IMR-90 (cell line): ENCODE results near the gene GPX1. TPM values are rescaled to one million over a fixed set of nuclear protein-coding genes. Genes with fewer than 3 reads are reported as not detected.

Source experiments
- ATAC-seq: fragments of 200-7000 bp; cut with Tn5 transposase; 2 replicates; pipeline ENCODE4 v1.9.1; 2020; ENCODE audit warnings: low read depth, mild to moderate bottlenecking, moderate library complexity
- BruUV-seq: library from RNA; stranded (reverse); fragments of 400-500 nt; replicated peaks from 2 replicates; lab custom pipeline; 2021; lab: Mats Ljungman, UMichigan
- CTCF ChIA-PET: fragments of 300-600 bp; formaldehyde crosslinking; extraction: SDS; loops from one replicate; lab custom pipeline; 2021; ENCODE audit warnings: antibody characterized with exemption; lab: Yijun Ruan, JAX
- POLR2A ChIA-PET: fragments of 300-600 bp; sonication (Branson Sonifier 250); formaldehyde crosslinking; loops from one replicate; lab custom pipeline; 2022; ENCODE audit warnings: antibody characterized with exemption; ENCODE audit not compliant: unreplicated experiment; lab: Charles Lee
- DNase-seq: peaks from one replicate; pipeline ENCODE4 v3.0.0; 2013
- H2AFZ ChIP-seq: replicated peaks from 2 replicates; pipeline ENCODE3; 2013; ENCODE audit warnings: low read length, mild to moderate bottlenecking; ENCODE audit not compliant: poor library complexity
- H2AK5ac ChIP-seq: 2 replicates; pipeline ENCODE4 v1.6.1; 2013; ENCODE audit warnings: low read depth, low read length, inconsistent platforms
- H2AK9ac ChIP-seq: replicated peaks from 2 replicates; pipeline ENCODE3; 2013; ENCODE audit warnings: mild to moderate bottlenecking, low read depth, low read length, moderate library complexity; ENCODE audit not compliant: poor library complexity
- H2BK120ac ChIP-seq: 2 replicates; pipeline ENCODE4 v1.6.1; 2013; ENCODE audit warnings: low read depth, low read length, inconsistent platforms
- H2BK15ac ChIP-seq: 3 replicates; pipeline ENCODE4 v1.6.1; 2013; ENCODE audit warnings: low read depth, low read length, inconsistent platforms
- H2BK20ac ChIP-seq: 2 replicates; pipeline ENCODE4 v1.6.1; 2013; ENCODE audit warnings: low read depth, mild to moderate bottlenecking, inconsistent platforms, low read length, moderate library complexity
- H2BK5ac ChIP-seq: 2 replicates; pipeline ENCODE4 v1.6.1; 2013; ENCODE audit warnings: mild to moderate bottlenecking, low read depth, low read length, inconsistent platforms; ENCODE audit not compliant: poor library complexity, severe bottlenecking
- H3K14ac ChIP-seq: replicated peaks from 2 replicates; pipeline ENCODE4 v1.6.1; 2013; ENCODE audit warnings: low read depth, low read length, inconsistent platforms
- H3K18ac ChIP-seq: 2 replicates; pipeline ENCODE4 v1.6.1; 2013; ENCODE audit warnings: low read depth, low read length, control low read depth
- H3K23ac ChIP-seq: 2 replicates; pipeline ENCODE4 v1.6.1; 2013; ENCODE audit warnings: low read depth, low read length, inconsistent platforms
- H3K27ac ChIP-seq: 2 replicates; pipeline ENCODE4 v1.5.1; 2013; ENCODE audit warnings: mild to moderate bottlenecking, control low read depth, low read length; ENCODE audit not compliant: insufficient read depth
- H3K27me3 ChIP-seq: 2 replicates; pipeline ENCODE4 v1.6.1; 2013; ENCODE audit warnings: low read length; ENCODE audit not compliant: control insufficient read depth, insufficient read depth
- H3K36me3 ChIP-seq: 2 replicates; pipeline ENCODE4 v1.6.1; 2013; ENCODE audit warnings: low read length, mixed read lengths; ENCODE audit not compliant: control insufficient read depth, insufficient read depth
- H3K4ac ChIP-seq: 2 replicates; pipeline ENCODE4 v1.6.1; 2013; ENCODE audit warnings: low read depth, low read length, inconsistent platforms
- H3K4me1 ChIP-seq: 2 replicates; pipeline ENCODE4 v1.6.1; 2013; ENCODE audit warnings: low read length, mixed read lengths; ENCODE audit not compliant: control insufficient read depth, insufficient read depth
- H3K4me2 ChIP-seq: 2 replicates; pipeline ENCODE4 v1.6.1; 2013; ENCODE audit warnings: low read depth, mild to moderate bottlenecking, control low read depth, low read length, moderate library complexity
- H3K4me3 ChIP-seq: 2 replicates; pipeline ENCODE4 v1.5.1; 2013; ENCODE audit warnings: low read depth, mild to moderate bottlenecking, control low read depth, low read length, moderate library complexity; ENCODE audit not compliant: insufficient read depth
- H3K56ac ChIP-seq: 2 replicates; pipeline ENCODE4 v1.6.1; 2013; ENCODE audit warnings: low read length, inconsistent platforms; ENCODE audit not compliant: insufficient read depth; ENCODE audit errors: extremely low read depth
- H3K79me1 ChIP-seq, 2 experiments: 2 replicates each; pipeline ENCODE4 v1.6.1; 2013; ENCODE audit warnings: low read length in 2 of 2, inconsistent platforms in 1 of 2, low read depth in 1 of 2
- H3K9ac ChIP-seq: 2 replicates; pipeline ENCODE4 v1.6.1; 2013; ENCODE audit warnings: low read depth, low read length, control low read depth
- H3K9me1 ChIP-seq: 2 replicates; pipeline ENCODE4 v1.6.1; 2013; ENCODE audit warnings: low read length, inconsistent platforms; ENCODE audit not compliant: insufficient read depth
- H3K9me3 ChIP-seq: 2 replicates; pipeline ENCODE4 v1.6.1; 2013; ENCODE audit warnings: low read length; ENCODE audit not compliant: control insufficient read depth, insufficient read depth
- H4K20me1 ChIP-seq: 2 replicates; pipeline ENCODE4 v1.6.1; 2013; ENCODE audit warnings: low read length, inconsistent platforms; ENCODE audit not compliant: insufficient read depth
- H4K5ac ChIP-seq: 2 replicates; pipeline ENCODE4 v1.6.1; 2013; ENCODE audit warnings: mild to moderate bottlenecking, low read depth, low read length, control low read depth
- H4K8ac ChIP-seq, 2 experiments: 2 replicates each; pipeline ENCODE4 v1.6.1; 2013; ENCODE audit warnings: low read depth in 2 of 2, low read length in 2 of 2, control low read depth in 1 of 2, inconsistent platforms in 1 of 2
- H4K91ac ChIP-seq: 2 replicates; pipeline ENCODE4 v1.6.1; 2013; ENCODE audit warnings: low read depth, low read length, inconsistent platforms; ENCODE audit not compliant: insufficient read depth
- BHLHE40 ChIP-seq: fragments of 150-350 bp; IDR thresholded peaks from 2 replicates; pipeline ENCODE4 v1.6.1; 2016; ENCODE audit warnings: mild to moderate bottlenecking, low read depth, low read length
- CEBPB ChIP-seq: IDR thresholded peaks from 2 replicates; pipeline ENCODE4 v1.6.1; 2012; ENCODE audit warnings: low read depth, low read length, improper control_type of control experiment
- MAFK ChIP-seq: IDR thresholded peaks from 2 replicates; pipeline ENCODE4 v1.6.1; 2012; ENCODE audit warnings: low read depth, low read length, improper control_type of control experiment
- MAZ ChIP-seq: IDR thresholded peaks from 2 replicates; pipeline ENCODE4 v1.6.1; 2012; ENCODE audit warnings: low read depth, mild to moderate bottlenecking, low read length, improper control_type of control experiment, moderate library complexity, borderline replicate concordance
- POLR2A ChIP-seq: IDR thresholded peaks from 2 replicates; pipeline ENCODE4 v1.6.1; 2012; ENCODE audit warnings: mild to moderate bottlenecking, low read depth, low read length
- RAD21 ChIP-seq: IDR thresholded peaks from 2 replicates; pipeline ENCODE4 v1.6.1; 2012; ENCODE audit warnings: low read length, improper control_type of control experiment
- RCOR1 ChIP-seq: IDR thresholded peaks from 2 replicates; pipeline ENCODE4 v1.6.1; 2012; ENCODE audit warnings: mild to moderate bottlenecking, low read length, improper control_type of control experiment; ENCODE audit not compliant: insufficient replicate concordance
- RFX5 ChIP-seq: IDR thresholded peaks from 2 replicates; pipeline ENCODE4 v1.8.0; 2012; ENCODE audit warnings: low read depth, mild to moderate bottlenecking, low read length, moderate library complexity
- WGBS, 2 experiments: methylation state at CpG; one replicate each; pipeline versions ENCODE4 v1.1.5 to v1.1.7; 2013; ENCODE audit warnings: missing lambda C conversion rate in 2 of 2; ENCODE audit not compliant: insufficient read length in 1 of 2; ENCODE audit errors: extremely low coverage in 2 of 2; 5-methylcytosine and 5-hydroxymethylcytosine counted together
- dilution Hi-C: fragments of 300-500 bp; cut with HindIII; formaldehyde crosslinking; loops from one replicate; pipeline ENCODE4 v1.14.3; 2018; ENCODE audit warnings: low sequenced_read_pairs; ENCODE audit not compliant: unreplicated experiment
- in situ Hi-C: fragments of 300-500 bp; cut with MboI; formaldehyde crosslinking; loops from 3 replicates; pipeline ENCODE4 v1.14.3; 2019; ENCODE audit warnings: low sequenced_read_pairs, inconsistent platforms, mixed read lengths
- intact Hi-C: fragments of 100-400 bp; cut with micrococcal nuclease; formaldehyde crosslinking; loops from 2 replicates; pipeline ENCODE4 v1.10.0; 2022
- polyA plus RNA-seq, 3 experiments: library from polyadenylated mRNA; depleted of rRNA; stranded (reverse); fragments of >200 nt; gene quantifications; 2 replicates each; pipeline ENCODE4 v1.2.3, GENCODE V29; 2012; ENCODE audit warnings: low replicate concordance in 1 of 3
- total RNA-seq: library from RNA; depleted of rRNA; stranded (reverse); fragments of >200 nt; gene quantifications from 2 replicates; pipeline ENCODE4 v1.2.3, GENCODE V29; 2012
- TF ChIP-seq, protein P1 (sequence below): conservative IDR thresholded peaks from 2 replicates; pipeline ENCODE4 v1.5.1; 2012; ENCODE audit warnings: mild to moderate bottlenecking, low read depth, low read length, improper control_type of control experiment

Gene GPX1
- total and polyA plus RNA-seq, 2 of the 4 experiments (the other 2 are of a cell fraction): 128 to 680 TPM

DNA sequence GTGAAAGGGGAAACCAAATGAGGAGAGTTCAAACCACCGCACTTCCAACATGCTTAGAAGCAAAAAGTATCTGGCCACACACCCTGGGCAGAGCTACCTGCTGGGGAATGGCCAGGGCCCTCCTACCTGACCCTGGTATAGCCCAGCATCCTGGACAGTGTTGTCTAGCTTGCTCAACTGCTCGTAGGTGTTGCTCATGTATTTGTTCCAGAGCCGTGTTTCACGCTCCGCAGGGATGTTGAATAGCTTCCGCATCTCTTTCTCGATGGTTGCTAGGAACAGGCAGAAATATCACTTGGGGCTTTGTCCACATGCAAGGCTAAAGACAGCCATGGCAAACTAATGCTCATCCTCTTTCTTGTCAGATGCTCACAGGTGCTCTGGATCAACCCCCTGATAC lies 33.4 kb downstream of the GPX1 start:
- Histone ChIP-seq H2BK15ac (no peak overlapping the region), H3K9ac (no peak overlapping the region), H3K4me3 (no peak overlapping the region), H2AK5ac (no peak overlapping the region), H3K14ac (no peak overlapping the region), H3K23ac (no peak overlapping the region), H3K36me3 (peaks cover 53% of the 10 kb centered on the region), H4K20me1 (no peaks in the 10 kb centered on the region), H4K91ac (no peak overlapping the region), H3K56ac (no peak overlapping the region), H3K79me1 (peaks cover 25 to 36% of the 10 kb centered on the region in 2 experiments; a peak in 3 of 4 replicates), H2AK9ac (no peak overlapping the region), H3K4ac (no peak overlapping the region), H4K5ac (no peak overlapping the region), H3K4me1 (no peaks in the 10 kb centered on the region), H3K4me2 (no peak overlapping the region), H4K8ac (no peak overlapping the region), H3K9me1 (peaks cover 7% of the 10 kb centered on the region; the same call in 1 of the 2 replicates), H3K27ac (no peak overlapping the region), H2BK5ac (no peak overlapping the region), H2BK20ac (no peak overlapping the region), H3K18ac (no peak overlapping the region), H2AFZ (no peak overlapping the region), H2BK120ac (no peak overlapping the region), H3K9me3 (no peaks in the 10 kb centered on the region), H3K27me3 (no peaks in the 10 kb centered on the region)
- WGBS, 2 experiments: 96% methylated on average over 6 of the region's 7 CpGs; no CpG with 5 or more reads in 1 of the 2 experiments
- intact Hi-C loops: no loop called here
- in situ Hi-C loops: no loop called here
- DNase-seq: no peak
- dilution Hi-C loops: no loop called here
- TF ChIP-seq RAD21: no peak
- no peak for TF ChIP-seq MAFK
- TF ChIP-seq BHLHE40: no peak
- no peak for TF ChIP-seq RFX5
- TF ChIP-seq POLR2A: no peak
- TF ChIP-seq MAZ: no peak
- TF ChIP-seq RCOR1: no peak
- no peak for TF ChIP-seq CEBPB
- TF ChIP-seq, protein P1, sequence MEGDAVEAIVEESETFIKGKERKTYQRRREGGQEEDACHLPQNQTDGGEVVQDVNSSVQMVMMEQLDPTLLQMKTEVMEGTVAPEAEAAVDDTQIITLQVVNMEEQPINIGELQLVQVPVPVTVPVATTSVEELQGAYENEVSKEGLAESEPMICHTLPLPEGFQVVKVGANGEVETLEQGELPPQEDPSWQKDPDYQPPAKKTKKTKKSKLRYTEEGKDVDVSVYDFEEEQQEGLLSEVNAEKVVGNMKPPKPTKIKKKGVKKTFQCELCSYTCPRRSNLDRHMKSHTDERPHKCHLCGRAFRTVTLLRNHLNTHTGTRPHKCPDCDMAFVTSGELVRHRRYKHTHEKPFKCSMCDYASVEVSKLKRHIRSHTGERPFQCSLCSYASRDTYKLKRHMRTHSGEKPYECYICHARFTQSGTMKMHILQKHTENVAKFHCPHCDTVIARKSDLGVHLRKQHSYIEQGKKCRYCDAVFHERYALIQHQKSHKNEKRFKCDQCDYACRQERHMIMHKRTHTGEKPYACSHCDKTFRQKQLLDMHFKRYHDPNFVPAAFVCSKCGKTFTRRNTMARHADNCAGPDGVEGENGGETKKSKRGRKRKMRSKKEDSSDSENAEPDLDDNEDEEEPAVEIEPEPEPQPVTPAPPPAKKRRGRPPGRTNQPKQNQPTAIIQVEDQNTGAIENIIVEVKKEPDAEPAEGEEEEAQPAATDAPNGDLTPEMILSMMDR: no peak
- ChIA-PET POLR2A (interaction anchor here (0.7 kb wide), 1 partner anchor 204 kb away, joined by 3 read pairs; the partner anchor contains the start of gene USP19), CTCF (no interaction called here)
- no peak for ATAC-seq
- no TSS peak for BruUV-seq
